Activated CD8-positive, alpha-beta T cell treated with anti-CD3 and anti-CD28 coated beads for 36 hours (primary cell): ENCODE results near the gene UGCG. TPM values are rescaled to one million over a fixed set of nuclear protein-coding genes. Genes with fewer than 3 reads are reported as not detected.

Experiments
- ATAC-seq: fragments of 200-7000 bp; cut with Tn5 transposase; one replicate; pipeline ENCODE4 v1.10.0; 2021; ENCODE audit warnings: mild to moderate bottlenecking, moderate library complexity
- CTCF ChIA-PET: fragments of 350-600 bp; sonication (Branson Sonifier 250); formaldehyde crosslinking; loops from one replicate; lab custom pipeline; 2021; ENCODE audit warnings: antibody characterized with exemption; lab: Charles Lee
- POLR2A ChIA-PET: fragments of 350-600 bp; sonication (Branson Sonifier 250); formaldehyde crosslinking; loops from one replicate; lab custom pipeline; 2021; ENCODE audit warnings: antibody characterized with exemption; lab: Charles Lee
- DNase-seq: peaks from one replicate; pipeline ENCODE4 v3.0.0-alpha.2; 2020
- H3K27ac Mint-ChIP-seq: one replicate; pipeline ENCODE4 v1.8.0; 2021; ENCODE audit warnings: mild to moderate bottlenecking, mixed read lengths
- H3K27me3 Mint-ChIP-seq: one replicate; pipeline ENCODE4 v1.8.0; 2021; ENCODE audit warnings: mixed read lengths
- H3K36me3 Mint-ChIP-seq: one replicate; pipeline ENCODE4 v1.8.0; 2021; ENCODE audit warnings: low read depth, mixed read lengths
- H3K4me1 Mint-ChIP-seq: one replicate; pipeline ENCODE4 v1.8.0; 2021; ENCODE audit warnings: low read depth, mixed read lengths
- H3K4me3 Mint-ChIP-seq: one replicate; pipeline ENCODE4 v1.8.0; 2021; ENCODE audit warnings: mild to moderate bottlenecking, moderate library complexity, mixed read lengths
- H3K9me3 Mint-ChIP-seq: one replicate; pipeline ENCODE4 v1.8.0; 2021; ENCODE audit warnings: mixed read lengths
- CTCF ChIP-seq: fragments of 200-600 bp; IDR thresholded peaks from one replicate; pipeline ENCODE4 v1.8.0; 2022; ENCODE audit warnings: antibody characterized with exemption, mild to moderate bottlenecking
- intact Hi-C: fragments of 100-400 bp; cut with micrococcal nuclease; formaldehyde crosslinking; loops from one replicate; pipeline ENCODE4 v1.10.0; 2022
- microRNA-seq: library from miRNA; unstranded; fragments of <30 nt; microRNA quantifications from one replicate; pipeline ENCODE4 v1.2.0, GENCODE V29; 2022; ENCODE audit warnings: borderline microRNAs expressed, borderline replicate concordance
- total RNA-seq, 2 experiments: library from RNA; stranded (reverse); gene quantifications; one replicate each; pipeline ENCODE4 v1.2.3, GENCODE V29; 2021

Gene UGCG
- total RNA-seq, 2 experiments from 2014 or later: 13.5 to 14.3 TPM

GRCh38 chr9:111984086-111984802 is 87.6 kb downstream of the UGCG start:
- intact Hi-C loops: no loop called here
- DNase-seq (no peak), ATAC-seq (no peak)
- ChIA-PET POLR2A (interaction anchor here (0.8 to 1.3 kb wide), 2 partner anchors 28 to 59 kb away, joined by 3 read pairs; no protein-coding TSS in a partner anchor), CTCF (no interaction called here)
- Mint-ChIP-seq H3K36me3 (no peaks in the 10 kb centered on the region), H3K4me3 (no peak overlapping the region), H3K9me3 (no peaks in the 10 kb centered on the region), H3K27me3 (no peaks in the 10 kb centered on the region), H3K27ac (peak overlapping the region; percentile 78), H3K4me1 (peaks cover 38% of the 10 kb centered on the region)
- TF ChIP-seq CTCF: no peak

Small RNA genes lying within 50 kb of the gene (microRNA-seq; reads per million reads assigned to microRNA genes)
- gene MIR4668: not detected

Other genes with a start within 250 kb of the UGCG start
- 10 to 100 TPM; 14.3 to 17.2 TPM for gene GNG10, start 235.2 kb upstream of the UGCG start, total RNA-seq
- gene SHOC1, start 101.9 kb upstream of the UGCG start, total RNA-seq: not detected